Measurements from ENCODE around the gene LCN9. TPM values are rescaled to one million over a fixed set of nuclear protein-coding genes. Genes with fewer than 3 reads are reported as not detected.

LCN9 gene
- total RNA-seq, 4 donors from 2014 or later = not detected

DNA sequence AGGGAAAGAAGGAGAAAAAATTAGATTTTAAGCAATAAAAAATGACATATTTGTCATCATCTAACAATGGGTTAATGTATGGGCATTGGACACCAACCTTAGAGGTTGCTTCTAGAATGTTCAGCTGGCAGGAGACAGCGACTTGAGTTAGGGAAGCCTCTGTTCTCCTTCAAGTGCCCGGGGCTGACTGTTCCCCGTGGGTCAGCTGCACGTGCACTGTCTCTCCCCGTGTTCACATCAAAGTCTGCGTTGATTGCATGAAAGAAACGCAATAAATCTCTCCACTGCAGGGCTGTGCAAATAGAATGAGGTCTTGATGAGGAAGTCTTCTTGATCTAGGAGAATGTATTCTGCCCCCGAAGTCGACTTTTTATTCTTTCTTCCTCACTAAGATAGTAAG is 23.9 kb upstream of the LCN9 start, which contains the start of gene GLT6D1:
TSS of gene GLT6D1 (minus strand) at position 345 of the 400 bp plus-strand sequence. CDS start 353 bp downstream, outside the sequence.
- no peaks in the 10 kb centered on the region for H3K9me3 ChIP-seq
- no peak within 1 kb of the TSS for H3K4me3 ChIP-seq (replicated peaks in 1 of 3)
- DNase-seq = no peak
- TF ChIP-seq, protein P1, sequence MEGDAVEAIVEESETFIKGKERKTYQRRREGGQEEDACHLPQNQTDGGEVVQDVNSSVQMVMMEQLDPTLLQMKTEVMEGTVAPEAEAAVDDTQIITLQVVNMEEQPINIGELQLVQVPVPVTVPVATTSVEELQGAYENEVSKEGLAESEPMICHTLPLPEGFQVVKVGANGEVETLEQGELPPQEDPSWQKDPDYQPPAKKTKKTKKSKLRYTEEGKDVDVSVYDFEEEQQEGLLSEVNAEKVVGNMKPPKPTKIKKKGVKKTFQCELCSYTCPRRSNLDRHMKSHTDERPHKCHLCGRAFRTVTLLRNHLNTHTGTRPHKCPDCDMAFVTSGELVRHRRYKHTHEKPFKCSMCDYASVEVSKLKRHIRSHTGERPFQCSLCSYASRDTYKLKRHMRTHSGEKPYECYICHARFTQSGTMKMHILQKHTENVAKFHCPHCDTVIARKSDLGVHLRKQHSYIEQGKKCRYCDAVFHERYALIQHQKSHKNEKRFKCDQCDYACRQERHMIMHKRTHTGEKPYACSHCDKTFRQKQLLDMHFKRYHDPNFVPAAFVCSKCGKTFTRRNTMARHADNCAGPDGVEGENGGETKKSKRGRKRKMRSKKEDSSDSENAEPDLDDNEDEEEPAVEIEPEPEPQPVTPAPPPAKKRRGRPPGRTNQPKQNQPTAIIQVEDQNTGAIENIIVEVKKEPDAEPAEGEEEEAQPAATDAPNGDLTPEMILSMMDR (IDR thresholded peaks at IDR 0.05) = no peak
- no peak for TF ChIP-seq POLR2A (IDR thresholded peaks at IDR 0.05)
- no peak within 1 kb of the TSS for H3K27ac ChIP-seq
- no peaks in the 10 kb centered on the region for H3K36me3 ChIP-seq
- H3K4me1 ChIP-seq = no peaks in the 10 kb centered on the region
- H3K27me3 ChIP-seq = no peaks in the 10 kb centered on the region
- intact Hi-C loops (cut with DNase I) = no loop called here
- 73 to 80% methylated on average over 9 of the region's 9 CpGs for WGBS, 2 donors

DNA sequence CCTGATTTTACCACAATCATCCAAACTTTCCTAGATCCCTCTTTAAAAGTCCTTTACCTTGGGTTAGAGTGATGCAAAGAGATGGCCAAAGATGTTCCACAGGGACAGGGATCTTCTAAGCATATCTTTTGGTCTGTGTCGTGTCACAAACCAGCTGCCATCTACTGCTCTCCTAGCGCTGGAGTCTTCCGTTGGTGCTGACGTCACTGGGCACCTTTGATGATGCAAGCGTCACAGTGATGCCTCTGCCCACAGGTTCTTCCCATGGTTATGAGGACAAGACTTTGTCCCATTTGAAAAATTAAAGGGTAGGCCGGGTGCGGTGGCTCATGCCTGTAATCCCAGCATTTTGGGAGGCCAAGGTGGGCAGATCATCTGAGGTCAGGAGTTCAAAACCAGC is 22.1 kb upstream of the LCN9 start:
- no peak for DNase-seq
- H3K27me3 ChIP-seq = no peaks in the 10 kb centered on the region
- TF ChIP-seq, protein P1 (IDR thresholded peaks at IDR 0.05) = no peak
- TF ChIP-seq POLR2A (IDR thresholded peaks at IDR 0.05) = no peak
- no peak overlapping the region for H3K27ac ChIP-seq
- H3K9me3 ChIP-seq = no peaks in the 10 kb centered on the region
- H3K4me1 ChIP-seq = no peaks in the 10 kb centered on the region
- H3K4me3 ChIP-seq (replicated peaks in 1 of 3) = no peak overlapping the region
- WGBS, 2 donors = 81 to 85% methylated on average over 7 of the region's 7 CpGs
- H3K36me3 ChIP-seq = no peaks in the 10 kb centered on the region
- intact Hi-C loops (cut with DNase I) = no loop called here

GRCh38 chr9:135641745-135642144 is 21.4 kb upstream of the LCN9 start:
- H3K9me3 ChIP-seq = no peaks in the 10 kb centered on the region
- H3K36me3 ChIP-seq = no peaks in the 10 kb centered on the region
- no peak for TF ChIP-seq POLR2A (IDR thresholded peaks at IDR 0.05)
- TF ChIP-seq, protein P1 (IDR thresholded peaks at IDR 0.05) = no peak
- intact Hi-C loops (cut with DNase I) = no loop called here
- DNase-seq = no peak
- H3K4me3 ChIP-seq (replicated peaks in 1 of 3) = no peak overlapping the region
- 66 to 67% methylated on average over 8 of the region's 8 CpGs for WGBS, 2 donors
- H3K27me3 ChIP-seq = no peaks in the 10 kb centered on the region
- no peaks in the 10 kb centered on the region for H3K4me1 ChIP-seq
- H3K27ac ChIP-seq = no peak overlapping the region

GRCh38 chr9:135644631-135645218 is 18.4 kb upstream of the LCN9 start:
- intact Hi-C loops (cut with DNase I) = no loop called here
- no peaks in the 10 kb centered on the region for H3K36me3 ChIP-seq
- 85 to 87% methylated on average over 5 of the region's 5 CpGs for WGBS, 2 donors
- no peaks in the 10 kb centered on the region for H3K27me3 ChIP-seq
- no peak overlapping the region for H3K27ac ChIP-seq
- DNase-seq = no peak
- H3K4me1 ChIP-seq = no peaks in the 10 kb centered on the region
- no peaks in the 10 kb centered on the region for H3K9me3 ChIP-seq
- no peak overlapping the region for H3K4me3 ChIP-seq (replicated peaks in 1 of 3)
- TF ChIP-seq POLR2A (IDR thresholded peaks at IDR 0.05) = no peak
- TF ChIP-seq, protein P1 (IDR thresholded peaks at IDR 0.05) = no peak

DNA sequence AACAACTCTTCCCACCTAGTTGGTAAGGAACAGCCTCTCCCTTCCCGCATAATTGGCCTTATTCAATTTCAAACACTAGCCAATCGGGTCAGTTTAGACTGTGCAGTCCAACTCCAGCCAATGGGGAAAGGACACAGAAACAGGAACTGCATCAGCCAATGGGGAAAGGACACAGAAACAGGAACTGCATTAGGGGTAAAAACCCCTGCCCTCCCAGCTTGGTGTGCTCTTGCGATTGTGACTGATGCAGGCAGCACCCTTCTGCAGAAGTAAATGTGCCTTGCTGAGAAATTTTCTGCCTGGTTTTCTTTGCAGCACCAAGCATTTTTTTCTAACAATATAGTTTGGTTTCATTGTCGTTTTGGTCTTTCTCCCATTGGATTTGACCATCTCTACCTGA is 15.2 kb upstream of the LCN9 start:
- H3K4me1 ChIP-seq = no peaks in the 10 kb centered on the region
- H3K36me3 ChIP-seq = no peaks in the 10 kb centered on the region
- no peaks in the 10 kb centered on the region for H3K27me3 ChIP-seq
- H3K4me3 ChIP-seq (replicated peaks in 1 of 3) = no peak overlapping the region
- H3K9me3 ChIP-seq = no peaks in the 10 kb centered on the region
- DNase-seq = no peak
- TF ChIP-seq, protein P1 (IDR thresholded peaks at IDR 0.05) = no peak
- TF ChIP-seq POLR2A (IDR thresholded peaks at IDR 0.05) = no peak
- WGBS, 2 donors = 88 to 90% methylated on average over 4 of the region's 4 CpGs
- intact Hi-C loops (cut with DNase I) = no loop called here
- H3K27ac ChIP-seq = no peak overlapping the region

All from thyroid gland (tissue), 4 donors.